GM12801 (cell line): Measurements from ENCODE around the gene TEX101.

ENCODE experiments used
- TF ChIP-seq, protein P1 (sequence below): IDR thresholded peaks from one replicate; pipeline ENCODE4 v1.5.1; 2011; ENCODE audit warnings: control low read depth; ENCODE audit not compliant: insufficient read length; ENCODE audit errors: extremely low read depth

Gene TEX101

DNA sequence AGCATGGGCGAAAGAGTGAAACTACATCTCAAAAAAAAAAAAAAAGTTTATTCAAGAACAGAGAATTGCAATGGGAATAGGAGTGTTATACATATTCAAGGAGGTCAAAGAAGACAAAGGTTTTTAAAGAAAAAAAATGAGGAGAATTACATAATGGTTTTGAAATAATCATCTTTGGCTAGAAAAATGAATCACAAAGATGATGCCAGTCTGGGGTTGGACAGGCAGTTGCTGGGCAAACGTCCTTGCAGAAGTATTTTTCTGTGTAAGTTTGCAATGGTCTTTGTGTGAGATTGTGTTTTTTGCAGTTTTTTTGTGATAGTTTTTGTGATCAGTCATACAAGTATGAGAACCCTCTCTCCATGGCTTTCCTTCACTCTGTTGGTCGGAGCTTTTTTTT is 27.0 kb downstream of the TEX101 start:
- TF ChIP-seq, protein P1, sequence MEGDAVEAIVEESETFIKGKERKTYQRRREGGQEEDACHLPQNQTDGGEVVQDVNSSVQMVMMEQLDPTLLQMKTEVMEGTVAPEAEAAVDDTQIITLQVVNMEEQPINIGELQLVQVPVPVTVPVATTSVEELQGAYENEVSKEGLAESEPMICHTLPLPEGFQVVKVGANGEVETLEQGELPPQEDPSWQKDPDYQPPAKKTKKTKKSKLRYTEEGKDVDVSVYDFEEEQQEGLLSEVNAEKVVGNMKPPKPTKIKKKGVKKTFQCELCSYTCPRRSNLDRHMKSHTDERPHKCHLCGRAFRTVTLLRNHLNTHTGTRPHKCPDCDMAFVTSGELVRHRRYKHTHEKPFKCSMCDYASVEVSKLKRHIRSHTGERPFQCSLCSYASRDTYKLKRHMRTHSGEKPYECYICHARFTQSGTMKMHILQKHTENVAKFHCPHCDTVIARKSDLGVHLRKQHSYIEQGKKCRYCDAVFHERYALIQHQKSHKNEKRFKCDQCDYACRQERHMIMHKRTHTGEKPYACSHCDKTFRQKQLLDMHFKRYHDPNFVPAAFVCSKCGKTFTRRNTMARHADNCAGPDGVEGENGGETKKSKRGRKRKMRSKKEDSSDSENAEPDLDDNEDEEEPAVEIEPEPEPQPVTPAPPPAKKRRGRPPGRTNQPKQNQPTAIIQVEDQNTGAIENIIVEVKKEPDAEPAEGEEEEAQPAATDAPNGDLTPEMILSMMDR, result no peak

DNA sequence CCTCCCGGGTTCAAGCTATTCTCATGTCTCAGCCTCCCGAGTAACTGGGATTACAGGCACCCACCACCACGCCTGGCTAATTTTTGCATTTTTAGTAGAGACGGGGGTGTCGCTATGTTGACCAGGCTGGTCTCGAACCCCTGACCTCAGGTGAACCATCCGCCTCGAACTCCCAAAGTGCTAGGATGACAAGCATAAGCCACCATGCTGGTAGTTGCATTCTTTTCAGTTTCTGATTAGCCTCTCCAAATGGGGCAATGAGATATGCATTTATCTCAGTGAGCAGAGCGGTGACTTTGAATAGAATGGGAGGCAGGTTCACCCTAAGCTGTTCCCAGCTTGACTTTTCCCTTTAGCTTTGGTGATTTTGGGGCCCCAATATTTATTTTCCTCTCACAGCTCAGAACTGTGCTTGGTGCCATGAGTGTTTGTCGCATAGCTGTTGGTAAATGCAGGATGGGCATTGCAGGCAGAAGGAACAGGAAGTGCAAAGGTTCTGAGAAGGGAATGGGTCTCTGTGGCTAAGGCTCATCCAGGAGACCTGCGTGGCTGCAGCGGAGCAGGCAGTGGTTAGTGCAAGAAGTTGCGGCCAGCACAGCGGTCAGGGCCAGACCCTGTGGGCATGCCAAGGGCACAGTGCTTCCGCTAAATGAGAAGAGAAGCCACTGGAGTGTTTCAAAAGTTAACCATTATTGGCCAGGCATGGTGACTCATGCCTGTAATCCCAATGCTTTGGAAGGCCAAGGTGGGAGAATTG is 30.0 kb downstream of the TEX101 start:
- TF ChIP-seq, protein P1, result no peak

DNA sequence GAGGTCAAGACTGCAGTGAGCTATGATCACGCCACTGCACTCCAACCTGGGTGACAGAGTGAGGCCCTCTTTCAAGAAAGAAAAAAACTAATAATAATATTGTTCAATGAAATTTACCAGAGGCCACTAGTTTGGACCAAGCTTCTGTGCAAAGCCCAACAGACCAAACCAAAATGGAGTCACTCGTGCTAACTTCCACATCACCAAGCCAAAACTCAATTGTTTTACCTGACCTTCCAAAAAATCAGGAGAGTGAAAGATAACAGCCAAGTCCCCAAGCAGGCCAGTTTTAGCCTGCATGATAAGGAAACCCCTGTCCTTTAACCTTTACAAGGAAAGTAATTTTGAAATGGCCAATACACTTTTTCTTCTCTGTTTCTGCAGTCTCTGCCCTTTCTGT is 30.7 kb downstream of the TEX101 start:
- TF ChIP-seq, protein P1, result no peak

DNA sequence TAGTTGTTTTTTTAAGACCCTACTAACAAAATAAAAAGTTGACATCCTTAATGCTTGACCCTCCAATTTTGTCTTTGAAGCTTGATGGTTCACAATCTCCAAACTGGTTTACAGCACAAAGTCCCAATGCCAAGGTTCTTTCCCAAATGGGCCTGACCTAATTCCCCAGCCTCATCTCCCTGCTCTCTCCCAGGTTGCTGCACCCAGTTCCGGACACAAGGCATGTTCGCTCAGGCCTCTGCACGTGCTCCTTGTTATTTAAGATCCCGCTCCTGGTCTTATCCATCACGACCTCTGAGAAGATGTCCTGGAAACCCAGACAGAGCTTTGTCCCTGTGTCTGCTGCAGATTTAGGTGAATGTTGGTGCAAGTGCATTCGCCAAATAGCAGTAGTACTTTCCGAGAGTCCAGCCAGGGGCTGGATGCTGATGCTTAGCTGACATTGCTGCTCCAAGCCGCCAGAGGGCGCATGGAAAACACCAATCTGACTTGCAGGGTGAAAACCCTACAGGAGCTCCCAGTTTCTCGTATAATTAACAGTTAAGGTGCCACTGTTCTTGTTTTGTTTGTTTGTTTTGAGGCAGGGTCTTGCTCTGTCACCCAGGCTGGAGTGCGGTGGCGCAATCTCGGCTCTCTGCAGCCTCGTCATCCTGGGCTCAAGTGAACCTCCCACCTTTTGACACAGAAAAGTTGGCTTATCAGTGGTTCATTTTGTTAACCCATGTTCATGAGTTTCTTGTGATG is 32.2 kb downstream of the TEX101 start:
- TF ChIP-seq, protein P1, result no peak

DNA sequence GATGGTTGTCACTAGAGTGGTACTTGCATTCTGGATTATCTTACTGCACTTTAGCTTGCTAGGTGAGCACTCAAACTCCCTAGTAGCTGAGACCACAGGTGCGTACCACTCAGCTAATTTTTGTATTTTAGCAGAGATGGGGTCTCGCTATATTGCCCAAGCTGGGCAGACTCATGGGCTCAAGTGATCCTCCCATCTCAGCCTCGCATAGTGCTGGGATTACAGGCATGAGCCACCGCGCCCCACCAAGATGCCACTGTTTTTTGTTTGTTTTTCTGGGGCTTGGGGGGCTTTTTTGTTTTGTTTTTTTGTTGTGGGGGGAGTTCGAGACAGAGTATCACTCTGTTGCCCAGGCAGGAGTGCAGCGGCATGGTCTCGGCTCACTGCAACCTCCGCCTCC is 33.0 kb downstream of the TEX101 start:
- TF ChIP-seq, protein P1, result no peak

DNA sequence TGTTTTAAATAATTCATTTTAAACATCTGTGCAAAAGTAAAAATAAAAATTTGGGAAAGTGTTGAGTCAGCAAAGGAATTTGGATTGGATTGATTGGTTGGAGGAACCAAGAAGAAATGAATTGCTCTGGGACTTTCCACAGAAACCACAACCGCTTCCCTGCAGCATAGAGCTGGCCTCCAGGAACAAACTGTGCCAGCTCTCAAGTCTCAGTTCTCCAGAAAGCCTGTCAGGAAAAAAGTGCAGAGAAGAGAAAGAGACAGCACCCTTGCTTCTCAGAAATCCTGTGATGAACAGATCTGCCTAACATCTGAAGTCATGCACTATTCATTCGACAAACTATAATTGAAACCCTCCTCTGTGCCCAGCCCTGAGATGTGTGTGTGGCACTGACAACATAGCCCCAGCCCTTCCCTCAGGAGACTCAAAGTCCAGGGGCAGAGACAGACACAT is 35.9 kb downstream of the TEX101 start:
- TF ChIP-seq, protein P1, result no peak

DNA sequence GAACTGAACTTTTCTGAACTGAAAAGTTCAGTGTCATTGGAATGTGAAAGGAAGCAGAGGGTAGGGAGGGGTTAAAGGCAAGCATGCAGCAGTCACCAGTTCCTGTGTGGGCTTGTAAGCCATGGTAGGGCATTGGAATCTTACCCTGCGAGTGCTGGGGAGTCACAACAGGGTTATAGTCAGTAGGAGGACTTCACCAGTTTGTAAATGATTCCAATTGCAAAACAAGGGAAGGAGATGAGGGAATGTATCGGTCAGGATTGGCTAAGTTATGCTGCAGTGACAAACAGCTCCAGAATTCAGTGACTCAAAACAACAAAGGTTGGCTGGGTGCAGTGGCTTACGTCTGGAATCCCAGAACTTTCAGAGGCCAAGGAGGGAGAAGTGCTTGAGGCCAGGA is 37.9 kb downstream of the TEX101 start:
- TF ChIP-seq, protein P1, result no peak
